GM12878 (cell line): ENCODE results near the gene ATF6. TPM values are rescaled to one million over a fixed set of nuclear protein-coding genes. Genes with fewer than 3 reads are reported as not detected.

Experiments
- ATAC-seq: fragments of 200-7000 bp; cut with Tn5 transposase; 3 replicates; pipeline ENCODE4 v1.9.1; 2020; ENCODE audit warnings: mild to moderate bottlenecking, moderate library complexity
- BruUV-seq: library from RNA; stranded (reverse); fragments of 400-500 nt; replicated peaks from 2 replicates; lab custom pipeline; 2021; lab: Mats Ljungman, UMichigan
- CTCF ChIA-PET: fragments of 300-600 bp; sonication (Branson Sonifier 250); formaldehyde crosslinking; extraction: SDS; loops from one replicate; lab custom pipeline; 2021; ENCODE audit warnings: inconsistent platforms; lab: Yijun Ruan, JAX
- POLR2A ChIA-PET: fragments of 350-600 bp; formaldehyde crosslinking; extraction: SDS; loops from one replicate; lab custom pipeline; 2021; ENCODE audit warnings: inconsistent platforms; lab: Charles Lee
- RAD21 ChIA-PET: fragments of 300-600 bp; sonication (Branson Sonifier 250); formaldehyde crosslinking; loops from one replicate; lab custom pipeline; 2023; ENCODE audit warnings: antibody characterized with exemption; ENCODE audit not compliant: unreplicated experiment; lab: Charles Lee
- SMC1A ChIA-PET: fragments of 300-600 bp; sonication (Branson Sonifier 250); formaldehyde crosslinking; loops from one replicate; lab custom pipeline; 2023; ENCODE audit not compliant: unreplicated experiment, uncharacterized antibody; lab: Charles Lee
- DNase-seq: peaks from one replicate; pipeline ENCODE4 v3.0.0-alpha.2; 2011; ENCODE audit warnings: low read depth, low spot score
- FAIRE-seq: peaks from 3 replicates; lab custom pipeline; 2011; peaks lifted over from hg19 to GRCh38; lab: Jason Lieb, UNC
- H2AFZ ChIP-seq: 2 replicates; pipeline ENCODE4 v1.6.0; 2011; ENCODE audit warnings: low read depth, low read length, control low read depth; ENCODE audit not compliant: control insufficient read depth
- H3K27ac ChIP-seq: 2 replicates; pipeline ENCODE4 v1.5.1; 2011; ENCODE audit warnings: control low read depth; ENCODE audit not compliant: control insufficient read depth, insufficient read depth
- H3K27me3 ChIP-seq, 2 experiments: replicated peaks in 1 of 2; 2 replicates each; pipeline versions ENCODE4 v1.6.0 to v1.6.1; 2011; ENCODE audit warnings: low read length in 1 of 2; ENCODE audit not compliant: control insufficient read depth in 2 of 2, insufficient read depth in 2 of 2
- H3K36me3 ChIP-seq, 2 experiments: 2 replicates each; pipeline ENCODE4 v1.5.1; 2011; ENCODE audit warnings: low read length in 1 of 2; ENCODE audit not compliant: control insufficient read depth in 2 of 2, insufficient read depth in 2 of 2
- H3K4me1 ChIP-seq: 2 replicates; pipeline ENCODE4 v1.6.1; 2011; ENCODE audit warnings: mild to moderate bottlenecking, low read length, moderate library complexity, mixed read lengths; ENCODE audit not compliant: control insufficient read depth, insufficient read depth
- H3K4me2 ChIP-seq: 2 replicates; pipeline ENCODE4 v1.6.0; 2011; ENCODE audit warnings: control low read depth; ENCODE audit not compliant: control insufficient read depth, insufficient read depth
- H3K4me3 ChIP-seq: fragments of 200-600 bp; sonication (generic); 2 replicates; pipeline ENCODE4 v1.5.1; 2016
- H3K79me2 ChIP-seq: 2 replicates; pipeline ENCODE4 v1.6.0; 2011; ENCODE audit warnings: low read length; ENCODE audit not compliant: control insufficient read depth, insufficient read depth
- H3K9ac ChIP-seq: 2 replicates; pipeline ENCODE4 v1.8.0; 2011; ENCODE audit warnings: low read length, control low read depth, mixed read lengths; ENCODE audit not compliant: control insufficient read depth, insufficient read depth
- H3K9me3 ChIP-seq: replicated peaks from 3 replicates; pipeline ENCODE4 v1.5.1; 2011; ENCODE audit warnings: mild to moderate bottlenecking, low read length; ENCODE audit not compliant: control insufficient read depth, insufficient read depth
- H4K20me1 ChIP-seq: 2 replicates; pipeline ENCODE4 v1.6.0; 2011; ENCODE audit not compliant: control insufficient read depth, insufficient read depth
- ASH2L ChIP-seq: fragments of 300-600, 200-600 bp; sonication (generic); IDR thresholded peaks from 2 replicates; pipeline ENCODE4 v1.6.1; 2017; ENCODE audit warnings: low read depth, mild to moderate bottlenecking, borderline replicate concordance
- BMI1 ChIP-seq: fragments of 450-650 bp; IDR thresholded peaks from 2 replicates; pipeline ENCODE4 v1.6.1; 2016; ENCODE audit warnings: mild to moderate bottlenecking, moderate library complexity, borderline replicate concordance
- CUX1 ChIP-seq: IDR thresholded peaks from 2 replicates; pipeline ENCODE4 v1.6.1; 2012; ENCODE audit warnings: improper control_type of control experiment, low read depth, low read length; ENCODE audit not compliant: insufficient replicate concordance
- FOXK2 ChIP-seq: fragments of 450-650 bp; IDR thresholded peaks from 2 replicates; pipeline ENCODE4 v1.6.1; 2017; ENCODE audit warnings: mild to moderate bottlenecking, moderate library complexity
- RB1 ChIP-seq: fragments of 450-650 bp; formaldehyde crosslinking; IDR thresholded peaks from 2 replicates; pipeline ENCODE4 v1.6.1; 2017; ENCODE audit warnings: mild to moderate bottlenecking, borderline replicate concordance
- USF2 ChIP-seq: IDR thresholded peaks from 2 replicates; pipeline ENCODE4 v1.6.1; 2011; ENCODE audit warnings: low read depth, low read length, improper control_type of control experiment, borderline replicate concordance
- WGBS: methylation state at CpG from one replicate; pipeline ENCODE4 v1.1.6; 2016; ENCODE audit warnings: low lambda C conversion rate; ENCODE audit not compliant: insufficient replicate concordance, insufficient coverage; ENCODE audit errors: missing lambda C conversion rate; 5-methylcytosine and 5-hydroxymethylcytosine counted together
- in situ Hi-C: fragments of 300-500 bp; cut with MboI; formaldehyde crosslinking; loops from 9 replicates; pipeline ENCODE4 v1.14.3; 2018; ENCODE audit warnings: mixed read lengths
- intact Hi-C: fragments of 100-400 bp; cut with micrococcal nuclease; formaldehyde crosslinking; loops from one replicate; pipeline ENCODE4 v1.14.2; 2022; ENCODE audit not compliant: unreplicated experiment
- polyA plus RNA-seq, 11 experiments: library from polyadenylated mRNA; depleted of rRNA in 4 of 11; unstranded in 6 of 11; stranded (reverse) in 5 of 11; fragments of >200 nt; fragmentation: Nextera tagmentation in 4 of 11; fragmentation: Illumina TruSeq in 1 of 11; extraction: Ambion mirVana in 4 of 11; extraction: Trizol in 1 of 11; gene quantifications; 1 replicate in 1 of 11; 2 replicates in 10 of 11; pipeline versions ENCODE4 v1.2.1 to v1.2.3, GENCODE V29; 2011 to 2016; ENCODE audit warnings: inconsistent platforms in 2 of 11, missing spikeins in 2 of 11, low read depth in 1 of 11
- total RNA-seq, 4 experiments: library from RNA; depleted of rRNA in 3 of 4; stranded (reverse); fragments of >200 nt in 3 of 4; fragmentation: Illumina TruSeq in 1 of 4; extraction: Trizol in 1 of 4; gene quantifications; 2 replicates each; pipeline versions ENCODE4 v1.2.1 to v1.2.3, GENCODE V29; 2013 to 2021
- TF ChIP-seq, protein P1 (sequence below): fragments of 450-650 bp; formaldehyde crosslinking; IDR thresholded peaks from 2 replicates; pipeline ENCODE4 v1.4.0; 2020; ENCODE audit warnings: mild to moderate bottlenecking, moderate library complexity

The ATF6 gene
- total and polyA plus RNA-seq, 10 of the 15 experiments (the other 5 are each of a cell fraction or from before 2014, with no cell fraction given): 7.8 to 24.3 (median 14.7) TPM

DNA sequence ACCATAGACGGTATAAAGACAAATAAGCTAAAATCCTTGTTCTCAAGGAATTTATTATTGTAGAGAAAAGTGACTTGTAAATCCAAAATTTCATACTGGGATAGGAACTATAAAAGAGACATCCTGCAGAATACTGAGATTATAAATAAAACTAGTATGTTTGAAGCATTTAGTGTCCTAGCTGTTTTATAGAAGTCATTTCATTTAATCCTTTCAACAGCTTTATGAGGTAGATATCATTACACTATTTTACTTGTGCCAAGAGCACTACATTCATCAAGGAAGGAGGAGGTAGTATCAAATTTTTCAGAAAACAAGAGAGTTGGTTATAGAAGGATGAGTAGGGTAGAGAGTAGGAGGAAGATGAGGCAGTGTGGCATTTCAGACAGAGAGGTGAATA, 119.6 kb downstream of the ATF6 start (continued):
- TF ChIP-seq FOXK2 (no peak), ASH2L (no peak), BMI1 (no peak), USF2 (no peak)
- TF ChIP-seq, protein P1, sequence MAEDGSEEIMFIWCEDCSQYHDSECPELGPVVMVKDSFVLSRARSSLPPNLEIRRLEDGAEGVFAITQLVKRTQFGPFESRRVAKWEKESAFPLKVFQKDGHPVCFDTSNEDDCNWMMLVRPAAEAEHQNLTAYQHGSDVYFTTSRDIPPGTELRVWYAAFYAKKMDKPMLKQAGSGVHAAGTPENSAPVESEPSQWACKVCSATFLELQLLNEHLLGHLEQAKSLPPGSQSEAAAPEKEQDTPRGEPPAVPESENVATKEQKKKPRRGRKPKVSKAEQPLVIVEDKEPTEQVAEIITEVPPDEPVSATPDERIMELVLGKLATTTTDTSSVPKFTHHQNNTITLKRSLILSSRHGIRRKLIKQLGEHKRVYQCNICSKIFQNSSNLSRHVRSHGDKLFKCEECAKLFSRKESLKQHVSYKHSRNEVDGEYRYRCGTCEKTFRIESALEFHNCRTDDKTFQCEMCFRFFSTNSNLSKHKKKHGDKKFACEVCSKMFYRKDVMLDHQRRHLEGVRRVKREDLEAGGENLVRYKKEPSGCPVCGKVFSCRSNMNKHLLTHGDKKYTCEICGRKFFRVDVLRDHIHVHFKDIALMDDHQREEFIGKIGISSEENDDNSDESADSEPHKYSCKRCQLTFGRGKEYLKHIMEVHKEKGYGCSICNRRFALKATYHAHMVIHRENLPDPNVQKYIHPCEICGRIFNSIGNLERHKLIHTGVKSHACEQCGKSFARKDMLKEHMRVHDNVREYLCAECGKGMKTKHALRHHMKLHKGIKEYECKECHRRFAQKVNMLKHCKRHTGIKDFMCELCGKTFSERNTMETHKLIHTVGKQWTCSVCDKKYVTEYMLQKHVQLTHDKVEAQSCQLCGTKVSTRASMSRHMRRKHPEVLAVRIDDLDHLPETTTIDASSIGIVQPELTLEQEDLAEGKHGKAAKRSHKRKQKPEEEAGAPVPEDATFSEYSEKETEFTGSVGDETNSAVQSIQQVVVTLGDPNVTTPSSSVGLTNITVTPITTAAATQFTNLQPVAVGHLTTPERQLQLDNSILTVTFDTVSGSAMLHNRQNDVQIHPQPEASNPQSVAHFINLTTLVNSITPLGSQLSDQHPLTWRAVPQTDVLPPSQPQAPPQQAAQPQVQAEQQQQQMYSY (CRISPR knock-in tag): no peak

- POLR2A ChIA-PET: no interaction called here
- in situ Hi-C loops: no loop called here
Observed at GRCh38 chr1:161886589-161886988, 120.5 kb downstream of the ATF6 start.

More at GRCh38 chr1:161886589-161886988, 120.5 kb downstream of the ATF6 start:
- ChIA-PET SMC1A (no interaction called here), CTCF (interaction anchor here (1.7 kb wide), 1 partner anchor 11 kb away, joined by 6 read pairs; no protein-coding TSS in a partner anchor), RAD21 (no interaction called here)
- DNase-seq (no peak), ATAC-seq (no peak), FAIRE-seq (no peak)
- intact Hi-C loops: no loop called here
- Histone ChIP-seq H3K4me2 (no peak overlapping the region), H3K79me2 (no peaks in the 10 kb centered on the region), H4K20me1 (no peaks in the 10 kb centered on the region), H3K9ac (no peak overlapping the region), H3K4me1 (no peaks in the 10 kb centered on the region), H3K36me3 (peaks cover 2 to 20% of the 10 kb centered on the region in 2 experiments; a peak in 3 of 4 replicates), H3K4me3 (no peak overlapping the region), H3K27me3 (no peaks in the 10 kb centered on the region), H2AFZ (no peak overlapping the region), H3K27ac (no peak overlapping the region), H3K9me3 (no peaks in the 10 kb centered on the region)
- WGBS: 97% methylated on average over 5 of the region's 5 CpGs
- no peak for TF ChIP-seq CUX1
- no peak for TF ChIP-seq RB1
- no TSS peak for BruUV-seq
